Effector CD8-positive, alpha-beta T cell (primary cell): ENCODE results near the gene LYPLAL1.
"Not testable (repeated sequence)": the region's sequence is repeated elsewhere in the genome, so short reads cannot be mapped to it uniquely, and the experiment has no call there.

Experiments used
- DNase-seq: peaks from one replicate; lab custom pipeline; 2025; lab: John Stamatoyannopoulos, UW

LYPLAL1 gene

GRCh38 chr1:219163401-219163954 lies 10.2 kb upstream of the LYPLAL1 start:
- no peak for DNase-seq

- DNase-seq: no peak
Measured at GRCh38 chr1:219171192-219171935, 2.3 kb upstream of the LYPLAL1 start.

- no peak for DNase-seq
Measured at GRCh38 chr1:219172821-219173220, 857 bp upstream of the LYPLAL1 start.

- no peak for DNase-seq
Measured at GRCh38 chr1:219173434-219173757, 282 bp upstream of the LYPLAL1 start.

GRCh38 chr1:219174460-219175211 lies 958 bp downstream of the LYPLAL1 start:
- DNase-seq: no peak

GRCh38 chr1:219175212-219175564 lies 1.5 kb downstream of the LYPLAL1 start:
- DNase-seq: no peak

- DNase-seq: no peak
Measured at GRCh38 chr1:219176168-219176567, 2.5 kb downstream of the LYPLAL1 start.

GRCh38 chr1:219177363-219177762 lies 3.7 kb downstream of the LYPLAL1 start:
- DNase-seq: no peak

GRCh38 chr1:219177940-219178339 lies 4.3 kb downstream of the LYPLAL1 start:
- no peak for DNase-seq

GRCh38 chr1:219179293-219179692 lies 5.6 kb downstream of the LYPLAL1 start:
- DNase-seq: no peak

GRCh38 chr1:219184337-219184736 lies 10.7 kb downstream of the LYPLAL1 start:
- DNase-seq: no peak

GRCh38 chr1:219185486-219186117 lies 11.9 kb downstream of the LYPLAL1 start:
- no peak for DNase-seq

- DNase-seq: no peak
Measured at GRCh38 chr1:219188331-219188803, 14.7 kb downstream of the LYPLAL1 start.

GRCh38 chr1:219189021-219189824 lies 15.5 kb downstream of the LYPLAL1 start:
- no peak for DNase-seq

- no peak for DNase-seq
Measured at GRCh38 chr1:219189952-219190351, 16.3 kb downstream of the LYPLAL1 start.

- DNase-seq: no peak
Measured at GRCh38 chr1:219190605-219191004, 16.9 kb downstream of the LYPLAL1 start.

- DNase-seq: not testable (repeated sequence)
Measured at GRCh38 chr1:219195833-219196232, 22.2 kb downstream of the LYPLAL1 start.

GRCh38 chr1:219201656-219202055 lies 28.0 kb downstream of the LYPLAL1 start:
- no peak for DNase-seq

- no peak for DNase-seq
Measured at GRCh38 chr1:219202567-219202966, 28.9 kb downstream of the LYPLAL1 start.

- no peak for DNase-seq
Measured at GRCh38 chr1:219206350-219206749, 32.7 kb downstream of the LYPLAL1 start.

- no peak for DNase-seq
Measured at GRCh38 chr1:219209578-219209977, 35.9 kb downstream of the LYPLAL1 start.

- no peak for DNase-seq
Measured at GRCh38 chr1:219210067-219210466, 36.4 kb downstream of the LYPLAL1 start.
